Neural cell (in vitro differentiated cells): ENCODE measurements around the gene ATG2A. TPM values are rescaled to one million over a fixed set of nuclear protein-coding genes. Genes with fewer than 3 reads are reported as not detected.

Source experiments
- H2AFZ ChIP-seq: fragments of 200-600, 300-800 bp; sonication (generic), shearing (Covaris generic); 2 replicates; pipeline ENCODE4 v1.6.0; 2014; ENCODE audit warnings: low read depth, mild to moderate bottlenecking, antibody characterized with exemption, low read length, moderate library complexity
- H3F3A ChIP-seq: fragments of 200-600 bp; shearing (Covaris generic); 2 replicates; pipeline ENCODE4 v1.6.1; 2016; ENCODE audit warnings: mild to moderate bottlenecking, moderate library complexity, mixed read lengths, antibody characterized with exemption, low read length; ENCODE audit not compliant: insufficient read depth, poor library complexity, severe bottlenecking
- H3K27ac ChIP-seq: fragments of 200-600, 300-800 bp; sonication (generic), shearing (Covaris generic); 2 replicates; pipeline ENCODE4 v1.5.1; 2014; ENCODE audit warnings: mild to moderate bottlenecking, low read length, moderate library complexity
- H3K27me3 ChIP-seq: fragments of 300-800, 200-600 bp; sonication (generic), shearing (Covaris generic); 2 replicates; pipeline ENCODE4 v1.6.0; 2014; ENCODE audit warnings: mild to moderate bottlenecking, low read depth, low read length, moderate library complexity; ENCODE audit not compliant: insufficient read depth
- H3K36me3 ChIP-seq: fragments of 300-800, 200-600 bp; sonication (generic), shearing (Covaris generic); 2 replicates; pipeline ENCODE4 v1.5.1; 2014; ENCODE audit warnings: mild to moderate bottlenecking, antibody characterized with exemption, low read length, moderate library complexity; ENCODE audit not compliant: insufficient read depth
- H3K4me2 ChIP-seq: fragments of 300-800, 200-600 bp; sonication (generic), shearing (Covaris generic); 2 replicates; pipeline ENCODE4 v1.6.0; 2014; ENCODE audit warnings: mild to moderate bottlenecking, low read length
- H3K4me3 ChIP-seq: fragments of 300-800, 200-600 bp; sonication (generic), shearing (Covaris generic); 2 replicates; pipeline ENCODE4 v1.5.1; 2014; ENCODE audit warnings: mild to moderate bottlenecking, low read length, moderate library complexity
- H3K79me2 ChIP-seq: fragments of 200-600 bp; shearing (Covaris generic); replicated peaks from 2 replicates; pipeline ENCODE4 v1.6.0; 2014; ENCODE audit warnings: mild to moderate bottlenecking, low read length, moderate library complexity; ENCODE audit not compliant: insufficient read depth
- H3K9ac ChIP-seq: fragments of 300-800, 200-600 bp; sonication (generic), shearing (Covaris generic); 2 replicates; pipeline ENCODE4 v1.6.1; 2016; ENCODE audit warnings: mild to moderate bottlenecking, low read length, mixed read lengths
- H3K9me2 ChIP-seq: fragments of 200-600 bp; shearing (Covaris generic); 2 replicates; pipeline ENCODE4 v1.6.1; 2016; ENCODE audit warnings: mild to moderate bottlenecking, low read length, mixed read lengths; ENCODE audit not compliant: insufficient read depth
- H3K9me3 ChIP-seq: fragments of 200-600, 300-800 bp; sonication (generic), shearing (Covaris generic); 2 replicates; pipeline ENCODE4 v1.6.1; 2016; ENCODE audit warnings: mild to moderate bottlenecking, mixed run types, low read length, moderate library complexity, mixed read lengths
- H4K20me1 ChIP-seq: fragments of 200-600 bp; shearing (Covaris generic); 2 replicates; pipeline ENCODE4 v1.6.1; 2016; ENCODE audit warnings: mild to moderate bottlenecking, mixed run types; ENCODE audit not compliant: insufficient read depth
- EP300 ChIP-seq: fragments of 450-650 bp; conservative IDR thresholded peaks from 2 replicates; pipeline ENCODE4 v1.6.1; 2014; ENCODE audit warnings: antibody characterized with exemption, mild to moderate bottlenecking, moderate library complexity; ENCODE audit not compliant: poor library complexity, severe bottlenecking
- EZH2 ChIP-seq: fragments of 200-600, 300-800 bp; shearing (Covaris generic), sonication (generic); IDR thresholded peaks from 2 replicates; pipeline ENCODE4 v1.6.1; 2014; ENCODE audit warnings: antibody characterized with exemption, low read length, borderline replicate concordance, mild to moderate bottlenecking; ENCODE audit not compliant: insufficient read depth, poor library complexity, severe bottlenecking
- MXI1 ChIP-seq: fragments of 450-650 bp; conservative IDR thresholded peaks from 2 replicates; pipeline ENCODE4 v1.6.1; 2014; ENCODE audit warnings: antibody characterized with exemption, mild to moderate bottlenecking; ENCODE audit not compliant: poor library complexity, severe bottlenecking
- POLR2AphosphoS5 ChIP-seq: IDR thresholded peaks from 2 replicates; pipeline ENCODE4 v1.6.1; 2012
- RAD21 ChIP-seq: fragments of 450-650 bp; conservative IDR thresholded peaks from 2 replicates; pipeline ENCODE4 v1.6.1; 2014; ENCODE audit warnings: antibody characterized with exemption, mild to moderate bottlenecking, moderate library complexity
- SMC3 ChIP-seq: fragments of 450-650 bp; conservative IDR thresholded peaks from 2 replicates; pipeline ENCODE4 v1.6.1; 2014; ENCODE audit warnings: antibody characterized with exemption, mild to moderate bottlenecking, moderate library complexity; ENCODE audit not compliant: poor library complexity
- TAF1 ChIP-seq: IDR thresholded peaks from 2 replicates; pipeline ENCODE4 v1.6.1; 2012; ENCODE audit warnings: low read depth
- polyA plus RNA-seq: library from polyadenylated mRNA; depleted of rRNA; stranded (reverse); fragments of >200 nt; gene quantifications from 2 replicates; pipeline ENCODE4 v1.2.3, GENCODE V29; 2014
- TF ChIP-seq, protein P1 (sequence below): fragments of 450-650 bp; IDR thresholded peaks from 2 replicates; pipeline ENCODE4 v1.5.1; 2014; ENCODE audit warnings: antibody characterized with exemption, mild to moderate bottlenecking, moderate library complexity; ENCODE audit not compliant: poor library complexity, severe bottlenecking
- TF ChIP-seq, protein P2 (sequence below): IDR thresholded peaks from 2 replicates; pipeline ENCODE4 v1.6.1; 2012; ENCODE audit warnings: borderline replicate concordance

The ATG2A gene
- polyA plus RNA-seq, 1 donor from 2014 or later, result 7.5 TPM

- H3K79me2 ChIP-seq, result no peaks in the 10 kb centered on the region
- H3K36me3 ChIP-seq, result no peaks in the 10 kb centered on the region
- no peak overlapping the region for H3K27ac ChIP-seq
- no peaks in the 10 kb centered on the region for H3K27me3 ChIP-seq
- H3K4me3 ChIP-seq, result no peak overlapping the region
- no peaks in the 10 kb centered on the region for H3F3A ChIP-seq
- no peaks in the 10 kb centered on the region for H4K20me1 ChIP-seq
- TF ChIP-seq TAF1 (no peak), RAD21 (no peak), EZH2 (no peak), MXI1 (no peak), EP300 (no peak), SMC3 (no peak), POLR2AphosphoS5 (no peak)
- TF ChIP-seq, protein P1, sequence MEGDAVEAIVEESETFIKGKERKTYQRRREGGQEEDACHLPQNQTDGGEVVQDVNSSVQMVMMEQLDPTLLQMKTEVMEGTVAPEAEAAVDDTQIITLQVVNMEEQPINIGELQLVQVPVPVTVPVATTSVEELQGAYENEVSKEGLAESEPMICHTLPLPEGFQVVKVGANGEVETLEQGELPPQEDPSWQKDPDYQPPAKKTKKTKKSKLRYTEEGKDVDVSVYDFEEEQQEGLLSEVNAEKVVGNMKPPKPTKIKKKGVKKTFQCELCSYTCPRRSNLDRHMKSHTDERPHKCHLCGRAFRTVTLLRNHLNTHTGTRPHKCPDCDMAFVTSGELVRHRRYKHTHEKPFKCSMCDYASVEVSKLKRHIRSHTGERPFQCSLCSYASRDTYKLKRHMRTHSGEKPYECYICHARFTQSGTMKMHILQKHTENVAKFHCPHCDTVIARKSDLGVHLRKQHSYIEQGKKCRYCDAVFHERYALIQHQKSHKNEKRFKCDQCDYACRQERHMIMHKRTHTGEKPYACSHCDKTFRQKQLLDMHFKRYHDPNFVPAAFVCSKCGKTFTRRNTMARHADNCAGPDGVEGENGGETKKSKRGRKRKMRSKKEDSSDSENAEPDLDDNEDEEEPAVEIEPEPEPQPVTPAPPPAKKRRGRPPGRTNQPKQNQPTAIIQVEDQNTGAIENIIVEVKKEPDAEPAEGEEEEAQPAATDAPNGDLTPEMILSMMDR, result no peak
- TF ChIP-seq, protein P2, sequence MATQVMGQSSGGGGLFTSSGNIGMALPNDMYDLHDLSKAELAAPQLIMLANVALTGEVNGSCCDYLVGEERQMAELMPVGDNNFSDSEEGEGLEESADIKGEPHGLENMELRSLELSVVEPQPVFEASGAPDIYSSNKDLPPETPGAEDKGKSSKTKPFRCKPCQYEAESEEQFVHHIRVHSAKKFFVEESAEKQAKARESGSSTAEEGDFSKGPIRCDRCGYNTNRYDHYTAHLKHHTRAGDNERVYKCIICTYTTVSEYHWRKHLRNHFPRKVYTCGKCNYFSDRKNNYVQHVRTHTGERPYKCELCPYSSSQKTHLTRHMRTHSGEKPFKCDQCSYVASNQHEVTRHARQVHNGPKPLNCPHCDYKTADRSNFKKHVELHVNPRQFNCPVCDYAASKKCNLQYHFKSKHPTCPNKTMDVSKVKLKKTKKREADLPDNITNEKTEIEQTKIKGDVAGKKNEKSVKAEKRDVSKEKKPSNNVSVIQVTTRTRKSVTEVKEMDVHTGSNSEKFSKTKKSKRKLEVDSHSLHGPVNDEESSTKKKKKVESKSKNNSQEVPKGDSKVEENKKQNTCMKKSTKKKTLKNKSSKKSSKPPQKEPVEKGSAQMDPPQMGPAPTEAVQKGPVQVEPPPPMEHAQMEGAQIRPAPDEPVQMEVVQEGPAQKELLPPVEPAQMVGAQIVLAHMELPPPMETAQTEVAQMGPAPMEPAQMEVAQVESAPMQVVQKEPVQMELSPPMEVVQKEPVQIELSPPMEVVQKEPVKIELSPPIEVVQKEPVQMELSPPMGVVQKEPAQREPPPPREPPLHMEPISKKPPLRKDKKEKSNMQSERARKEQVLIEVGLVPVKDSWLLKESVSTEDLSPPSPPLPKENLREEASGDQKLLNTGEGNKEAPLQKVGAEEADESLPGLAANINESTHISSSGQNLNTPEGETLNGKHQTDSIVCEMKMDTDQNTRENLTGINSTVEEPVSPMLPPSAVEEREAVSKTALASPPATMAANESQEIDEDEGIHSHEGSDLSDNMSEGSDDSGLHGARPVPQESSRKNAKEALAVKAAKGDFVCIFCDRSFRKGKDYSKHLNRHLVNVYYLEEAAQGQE, result no peak
- H2AFZ ChIP-seq, result no peak overlapping the region
- H3K9ac ChIP-seq, result no peak overlapping the region
- H3K9me3 ChIP-seq, result no peaks in the 10 kb centered on the region
- H3K4me2 ChIP-seq, result no peak overlapping the region
- no peaks in the 10 kb centered on the region for H3K9me2 ChIP-seq
These were observed 30.3 kb upstream of the ATG2A start for GRCh38 chr11:64947208-64947814.

DNA sequence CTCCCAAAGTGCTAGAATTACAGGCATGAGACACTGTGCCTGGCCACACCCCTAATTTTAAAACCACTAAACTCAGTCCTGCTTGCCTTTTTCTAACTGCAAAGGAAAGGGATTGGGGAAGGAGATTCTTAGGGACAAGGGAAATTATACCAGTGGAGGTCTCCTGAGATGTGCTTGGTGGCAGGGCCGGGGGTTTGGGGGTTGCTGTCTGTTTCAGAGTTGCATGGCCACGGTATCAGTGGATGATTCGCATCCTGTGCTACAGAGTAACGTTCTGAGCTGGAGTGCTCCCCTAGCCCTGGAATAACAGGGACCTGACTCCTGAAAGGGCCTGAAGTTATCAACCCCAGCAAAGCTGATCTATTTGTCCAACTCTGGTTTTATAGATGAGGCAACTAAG, 19.5 kb upstream of the ATG2A start:
- Histone ChIP-seq H3K27me3 (no peaks in the 10 kb centered on the region), H4K20me1 (no peaks in the 10 kb centered on the region), H3F3A (no peaks in the 10 kb centered on the region), H2AFZ (no peak overlapping the region), H3K79me2 (no peaks in the 10 kb centered on the region), H3K9ac (no peak overlapping the region), H3K27ac (no peak overlapping the region), H3K9me3 (no peaks in the 10 kb centered on the region), H3K9me2 (no peaks in the 10 kb centered on the region), H3K36me3 (no peaks in the 10 kb centered on the region), H3K4me2 (no peak overlapping the region), H3K4me3 (no peak overlapping the region)
- TF ChIP-seq POLR2AphosphoS5, result no peak
- no peak for TF ChIP-seq TAF1
- TF ChIP-seq SMC3, result no peak
- TF ChIP-seq EZH2, result no peak
- TF ChIP-seq RAD21, result no peak
- no peak for TF ChIP-seq MXI1
